OCI-LY3 (cell line): ENCODE data around the gene CDH4.

Source experiments
- CTCF ChIP-seq: fragments of 200-600, 300-600 bp; sonication (generic); IDR thresholded peaks from 2 replicates; pipeline ENCODE4 v1.5.1; 2014; ENCODE audit warnings: antibody characterized with exemption, low read length, low read depth
- EZH2phosphoT487 ChIP-seq: fragments of 200-600 bp; shearing (Covaris generic); IDR thresholded peaks from 2 replicates; pipeline ENCODE4 v1.6.1; 2018; ENCODE audit warnings: antibody characterized with exemption, mixed run types, low read depth

GRCh38 chr20:61696181-61696735, 444.2 kb downstream of the CDH4 start:
- TF ChIP-seq CTCF (no peak), EZH2phosphoT487 (no peak)
